ENCODE measurements around the gene WWC2.
"Not testable (repeated sequence)": the region's sequence is repeated elsewhere in the genome, so short reads cannot be mapped to it uniquely, and the experiment has no call there.

WWC2 gene

GRCh38 chr4:183299464-183299863 lies 200.4 kb downstream of the WWC2 start:
- no peak for DNase-seq (ENCODE audit: low spot score)

DNA sequence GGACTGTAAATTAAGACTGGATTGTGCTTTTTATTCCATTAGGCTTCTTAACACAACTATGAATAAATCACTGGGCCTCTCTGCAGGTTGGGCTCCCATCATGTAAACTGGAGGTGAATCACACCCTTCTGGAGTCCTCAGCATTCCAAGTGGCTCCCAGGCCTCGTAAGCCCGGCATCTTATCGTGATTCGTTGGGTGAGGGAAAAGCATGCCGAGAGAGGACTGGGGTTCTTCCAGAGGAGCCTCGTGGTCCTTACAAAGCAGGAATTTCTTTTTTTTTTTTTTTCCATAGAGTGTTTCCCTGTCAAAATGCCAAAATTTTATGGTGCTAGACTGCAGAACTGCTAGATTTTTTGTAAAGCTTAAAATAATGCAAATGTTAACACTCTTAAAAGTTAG lies 201.0 kb downstream of the WWC2 start:
- DNase-seq (ENCODE audit: low spot score), result no peak

DNA sequence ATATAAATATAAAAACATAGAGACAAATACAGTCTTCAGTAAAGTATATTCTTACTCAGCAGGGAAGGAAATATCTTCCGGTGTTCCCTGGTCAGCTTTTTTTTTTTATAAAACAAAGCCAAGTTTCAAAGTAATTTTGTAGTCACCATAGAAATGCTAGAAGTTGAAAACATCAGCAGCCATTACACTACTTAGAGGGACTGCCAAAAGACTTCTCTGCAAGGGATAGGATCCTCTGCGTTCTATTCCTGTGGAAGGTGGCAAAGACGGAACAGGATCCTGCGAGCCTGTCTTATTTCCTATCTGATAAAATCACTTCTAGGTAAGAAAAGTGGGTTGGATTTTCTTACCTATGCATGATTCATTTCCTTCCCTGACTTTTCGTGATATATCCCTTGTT lies 201.6 kb downstream of the WWC2 start:
- DNase-seq (ENCODE audit: low spot score), result no peak

DNA sequence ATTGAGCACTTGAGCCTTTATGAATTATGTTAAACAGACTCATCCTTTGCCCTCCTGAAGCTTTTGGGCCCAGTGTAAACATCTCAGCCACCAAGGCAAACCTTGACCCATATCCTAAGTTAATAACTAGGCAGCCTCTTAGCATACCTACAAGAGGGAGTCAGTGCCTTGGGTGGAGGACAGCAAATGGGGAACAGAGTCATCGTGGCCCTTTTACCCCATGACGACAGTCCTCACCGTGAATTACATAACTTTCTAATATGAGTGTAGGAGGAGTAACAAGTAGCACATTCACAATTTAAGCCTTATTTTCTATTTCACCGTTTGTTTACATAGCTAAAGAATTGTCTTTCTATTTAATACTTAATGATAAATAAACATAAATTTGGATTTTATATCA lies 204.2 kb downstream of the WWC2 start:
- DNase-seq (ENCODE audit: low spot score), result no peak

DNA sequence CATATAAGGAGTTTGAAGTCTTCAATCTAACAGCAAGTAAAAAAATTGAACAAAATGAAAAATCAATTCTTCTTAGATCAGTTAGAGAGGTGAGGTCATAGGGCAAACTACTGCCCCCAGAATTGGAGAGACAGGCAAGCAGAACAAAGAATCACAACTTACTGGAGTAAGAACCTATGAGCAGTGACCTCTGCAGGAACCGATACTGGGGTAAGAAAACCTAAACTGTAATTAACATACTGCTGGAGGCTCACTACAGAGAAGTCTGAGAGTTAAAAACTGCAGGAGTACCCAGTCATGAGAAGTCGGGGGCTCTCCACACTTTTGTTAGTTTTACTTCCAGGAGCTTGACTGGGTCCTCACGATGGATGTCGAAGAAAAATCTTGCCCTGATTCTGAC lies 205.0 kb downstream of the WWC2 start:
- DNase-seq (ENCODE audit: low spot score), result no peak

DNA sequence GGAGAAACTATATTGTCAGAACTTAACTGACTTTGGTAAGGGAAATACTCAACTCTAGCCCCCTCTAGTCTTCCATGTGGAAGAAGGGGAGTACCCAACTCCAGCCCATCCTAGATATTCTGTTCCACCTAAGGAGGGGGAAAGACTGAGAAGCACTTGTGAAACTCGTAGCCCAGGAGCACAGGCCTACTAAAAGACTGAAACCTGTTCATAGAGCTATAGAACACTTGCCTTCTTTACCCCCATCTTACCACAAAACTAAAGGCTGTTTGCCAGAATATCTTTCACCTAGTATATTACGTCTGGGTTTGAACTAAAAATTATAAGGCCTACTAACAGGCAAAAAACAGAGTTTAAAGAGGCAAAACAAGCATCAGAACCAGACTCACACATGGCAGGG lies 205.5 kb downstream of the WWC2 start:
- no peak for DNase-seq (ENCODE audit: low spot score)

GRCh38 chr4:183306811-183307210 lies 207.8 kb downstream of the WWC2 start:
- no peak for DNase-seq (ENCODE audit: low spot score)

DNA sequence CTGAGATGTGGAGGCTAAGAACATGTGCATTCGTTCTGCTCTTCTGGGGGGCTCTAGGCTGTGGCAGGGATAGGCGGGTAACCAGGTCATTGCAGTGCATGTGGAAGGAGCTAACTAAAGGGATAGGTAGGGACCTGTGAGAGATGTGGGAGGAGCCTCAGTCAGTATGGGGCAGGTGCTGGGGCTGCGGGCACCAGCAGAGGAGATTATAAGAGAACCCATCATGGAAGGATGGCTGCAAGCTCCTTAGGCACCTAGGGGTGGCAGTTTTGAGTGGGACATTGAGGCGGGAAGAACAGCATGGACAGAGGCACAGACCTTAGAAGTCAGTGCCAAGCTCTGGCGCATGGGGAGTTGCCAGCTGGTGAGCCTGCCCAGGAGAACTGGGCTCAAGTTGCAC lies 213.8 kb downstream of the WWC2 start:
- DNase-seq (ENCODE audit: low spot score), result no peak

GRCh38 chr4:183314336-183314735 lies 215.3 kb downstream of the WWC2 start:
- DNase-seq (ENCODE audit: low spot score), result no peak

DNA sequence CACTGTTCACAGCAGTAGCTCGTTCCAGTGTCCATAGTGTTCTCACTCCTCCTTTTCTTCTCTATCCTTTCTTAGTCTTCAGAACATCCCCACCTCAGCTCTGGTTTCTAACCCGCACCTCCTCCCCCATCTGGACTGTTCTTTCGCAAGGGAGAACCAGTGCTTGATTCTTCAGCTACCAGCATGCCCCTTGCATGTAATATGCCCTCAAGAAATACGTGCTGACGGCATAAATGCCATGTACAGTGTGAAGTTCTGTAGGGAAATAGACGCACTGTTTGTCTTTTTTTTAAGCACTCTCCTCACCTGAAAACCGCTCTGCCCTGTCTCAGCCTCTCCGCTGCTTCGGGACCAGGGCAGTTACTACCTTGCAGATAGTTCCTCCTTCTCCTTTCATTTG lies 215.7 kb downstream of the WWC2 start:
- no peak for DNase-seq (ENCODE audit: low spot score)

DNA sequence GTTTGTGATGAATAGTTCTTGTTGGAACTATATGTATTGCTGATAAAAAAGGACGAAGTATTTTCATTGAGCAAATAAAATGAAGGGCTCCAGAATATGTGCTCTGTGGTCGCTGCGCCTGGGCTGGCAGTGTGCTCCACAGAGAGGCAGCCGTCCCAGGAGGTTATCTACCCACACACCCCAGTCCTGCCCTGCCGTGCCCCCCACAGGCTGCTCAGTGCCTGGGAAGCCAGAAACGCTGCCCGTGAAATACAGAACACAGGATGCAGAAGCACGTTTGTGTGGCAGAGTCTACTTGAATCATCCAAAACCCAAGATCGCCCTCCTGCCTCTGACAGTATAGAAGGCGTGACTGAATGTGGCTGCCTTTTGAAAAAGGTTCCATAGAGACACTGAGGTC lies 219.6 kb downstream of the WWC2 start:
- no peak for DNase-seq (ENCODE audit: low spot score)

- no peak for DNase-seq (ENCODE audit: low spot score)
These were observed 221.4 kb downstream of the WWC2 start, which contains the start of gene CLDN22 for GRCh38 chr4:183320211-183321059. TSS of gene CLDN22 (minus strand) at chr4:183320276. CDS start at chr4:183320218, 58 bp downstream.

DNA sequence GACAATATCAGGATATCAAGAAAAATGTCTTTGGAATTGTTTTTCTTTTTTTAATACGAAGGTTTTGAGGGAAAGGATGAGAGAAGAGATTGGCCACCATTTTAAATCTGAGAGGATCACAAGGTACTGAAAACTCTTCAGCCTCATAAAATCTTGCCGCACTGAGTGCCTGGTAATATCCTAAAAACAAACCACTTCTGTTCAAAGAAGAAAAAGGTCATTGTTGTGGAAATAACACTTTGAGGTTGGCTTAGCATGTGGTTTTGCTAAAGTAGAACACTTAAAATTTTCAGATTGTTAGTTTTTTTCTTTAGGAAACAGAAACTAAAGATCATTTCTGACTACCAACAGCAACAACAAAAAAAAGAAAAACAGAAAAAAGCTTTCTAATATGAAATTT lies 222.0 kb downstream of the WWC2 start:
- DNase-seq (ENCODE audit: low spot score), result no peak

- DNase-seq (ENCODE audit: low spot score), result no peak
These were observed 222.5 kb downstream of the WWC2 start for GRCh38 chr4:183321516-183321915.

- no peak for DNase-seq (ENCODE audit: low spot score)
These were observed 223.3 kb downstream of the WWC2 start, which contains the start of gene CLDN24 for GRCh38 chr4:183322326-183322725. TSS of gene CLDN24 (minus strand) at chr4:183322426. CDS start at chr4:183322426, 0 bp downstream.

DNA sequence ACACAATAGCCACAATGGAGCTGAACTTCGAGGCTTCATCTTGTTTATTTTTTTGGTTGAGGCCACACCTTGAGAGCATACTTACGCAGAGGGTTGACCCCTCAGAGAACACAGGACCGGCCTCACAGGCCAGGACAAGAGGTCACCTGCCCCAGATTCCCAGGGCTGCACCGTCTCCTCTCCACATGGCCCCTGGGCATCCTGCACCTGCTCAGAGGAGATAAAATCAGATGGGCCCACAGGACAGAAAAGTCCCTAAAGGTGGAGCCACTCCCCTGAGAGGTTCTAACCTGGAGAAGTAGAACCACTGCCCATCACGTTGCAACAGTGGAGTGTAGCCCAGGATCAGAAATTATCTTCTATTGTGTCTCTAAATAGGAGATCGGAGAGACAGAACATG lies 224.2 kb downstream of the WWC2 start:
- DNase-seq (ENCODE audit: low spot score), result no peak

GRCh38 chr4:183324056-183324455 lies 225.0 kb downstream of the WWC2 start:
- not testable (repeated sequence) for DNase-seq (ENCODE audit: low spot score)

GRCh38 chr4:183324619-183325018 lies 225.6 kb downstream of the WWC2 start:
- DNase-seq (ENCODE audit: low spot score), result no peak

GRCh38 chr4:183326387-183326786 lies 227.3 kb downstream of the WWC2 start:
- DNase-seq (ENCODE audit: low spot score), result not testable (repeated sequence)

- no peak for DNase-seq (ENCODE audit: low spot score)
These were observed 227.8 kb downstream of the WWC2 start for GRCh38 chr4:183326853-183327252.

DNA sequence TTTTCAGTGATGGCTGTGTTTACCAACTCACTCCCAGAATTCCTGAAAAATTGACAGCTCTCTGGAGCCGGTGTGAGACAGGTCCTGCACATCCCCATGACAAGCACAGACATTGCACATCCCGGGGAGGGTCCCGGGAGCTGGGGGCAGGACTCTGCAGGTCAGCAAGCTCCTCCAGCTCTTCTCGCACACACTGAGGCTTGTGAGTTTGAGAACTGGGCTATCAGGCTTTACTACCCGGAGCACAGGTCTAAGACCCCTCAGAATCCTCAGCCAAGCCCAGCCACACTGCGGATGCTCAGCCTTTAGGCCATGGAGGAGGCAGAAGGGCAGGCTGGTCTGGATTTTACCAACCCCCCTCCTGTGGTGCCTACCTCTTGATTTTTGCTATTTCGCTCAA lies 228.8 kb downstream of the WWC2 start:
- no peak for DNase-seq (ENCODE audit: low spot score)

GRCh38 chr4:183328832-183329231 lies 229.8 kb downstream of the WWC2 start:
- no peak for DNase-seq (ENCODE audit: low spot score)

GRCh38 chr4:183329244-183329643 lies 230.2 kb downstream of the WWC2 start:
- DNase-seq (ENCODE audit: low spot score), result no peak

All from activated CD4-positive, alpha-beta T cell treated with anti-CD3 and anti-CD28 coated beads, Interleukin-2, Interleukin-4, amounts not matched to agents 100 ng/mL and 50 ng/mL, durations not matched to agents 16 hours and 8 hours (primary cell).